ENCODE measurements around the gene ELFN1.

DNA sequence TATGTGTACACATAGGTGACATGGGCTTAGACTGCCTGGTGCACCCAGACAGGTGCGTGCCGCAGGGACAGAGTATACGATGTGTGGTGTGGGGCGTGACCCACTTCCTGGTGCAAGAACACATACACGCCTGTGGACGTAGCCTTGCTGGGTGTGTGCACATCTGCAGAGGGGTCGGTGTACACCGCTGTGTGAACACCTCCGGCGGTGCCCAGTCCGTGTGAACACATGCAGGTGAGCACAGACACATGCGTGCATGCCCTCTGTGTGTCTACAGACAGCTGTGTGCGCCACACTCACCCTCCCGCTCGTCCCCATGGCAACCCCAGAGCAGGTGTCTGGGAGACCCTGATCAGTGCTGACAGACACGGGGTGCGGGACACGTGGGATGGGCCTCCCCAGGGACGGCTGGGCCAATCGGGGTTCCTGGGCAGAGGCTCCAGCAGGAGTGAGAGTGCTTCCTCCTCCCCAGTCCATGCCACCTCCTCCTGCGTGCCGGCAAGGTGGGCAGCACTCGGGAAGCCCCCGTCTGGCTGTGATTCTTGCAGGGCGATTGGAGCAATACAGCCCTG is 23.4 kb downstream of the ELFN1 start:
- TF ChIP-seq POLR2AphosphoS5 (IDR thresholded peaks at IDR 0.05; ENCODE audit: low read depth, low read length), result no peak
- TF ChIP-seq TAF1 (IDR thresholded peaks at IDR 0.05; ENCODE audit: borderline replicate concordance, insufficient read depth, low read length), result no peak
- no peak for TF ChIP-seq SIN3A (IDR thresholded peaks at IDR 0.05; ENCODE audit: borderline replicate concordance, insufficient read depth, low read length)
- TF ChIP-seq, protein P1, sequence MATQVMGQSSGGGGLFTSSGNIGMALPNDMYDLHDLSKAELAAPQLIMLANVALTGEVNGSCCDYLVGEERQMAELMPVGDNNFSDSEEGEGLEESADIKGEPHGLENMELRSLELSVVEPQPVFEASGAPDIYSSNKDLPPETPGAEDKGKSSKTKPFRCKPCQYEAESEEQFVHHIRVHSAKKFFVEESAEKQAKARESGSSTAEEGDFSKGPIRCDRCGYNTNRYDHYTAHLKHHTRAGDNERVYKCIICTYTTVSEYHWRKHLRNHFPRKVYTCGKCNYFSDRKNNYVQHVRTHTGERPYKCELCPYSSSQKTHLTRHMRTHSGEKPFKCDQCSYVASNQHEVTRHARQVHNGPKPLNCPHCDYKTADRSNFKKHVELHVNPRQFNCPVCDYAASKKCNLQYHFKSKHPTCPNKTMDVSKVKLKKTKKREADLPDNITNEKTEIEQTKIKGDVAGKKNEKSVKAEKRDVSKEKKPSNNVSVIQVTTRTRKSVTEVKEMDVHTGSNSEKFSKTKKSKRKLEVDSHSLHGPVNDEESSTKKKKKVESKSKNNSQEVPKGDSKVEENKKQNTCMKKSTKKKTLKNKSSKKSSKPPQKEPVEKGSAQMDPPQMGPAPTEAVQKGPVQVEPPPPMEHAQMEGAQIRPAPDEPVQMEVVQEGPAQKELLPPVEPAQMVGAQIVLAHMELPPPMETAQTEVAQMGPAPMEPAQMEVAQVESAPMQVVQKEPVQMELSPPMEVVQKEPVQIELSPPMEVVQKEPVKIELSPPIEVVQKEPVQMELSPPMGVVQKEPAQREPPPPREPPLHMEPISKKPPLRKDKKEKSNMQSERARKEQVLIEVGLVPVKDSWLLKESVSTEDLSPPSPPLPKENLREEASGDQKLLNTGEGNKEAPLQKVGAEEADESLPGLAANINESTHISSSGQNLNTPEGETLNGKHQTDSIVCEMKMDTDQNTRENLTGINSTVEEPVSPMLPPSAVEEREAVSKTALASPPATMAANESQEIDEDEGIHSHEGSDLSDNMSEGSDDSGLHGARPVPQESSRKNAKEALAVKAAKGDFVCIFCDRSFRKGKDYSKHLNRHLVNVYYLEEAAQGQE (IDR thresholded peaks at IDR 0.05; ENCODE audit: insufficient read depth in 1 of 2, low read depth in 2 of 2, low read length in 2 of 2), result no peak
